Measurements from ENCODE around the gene COL5A2. TPM values are rescaled to one million over a fixed set of nuclear protein-coding genes. Genes with fewer than 3 reads are reported as not detected.

Gene COL5A2
- total RNA-seq, 4 donors from 2014 or later = 34.7 to 60.4 (median 51.4) TPM

DNA sequence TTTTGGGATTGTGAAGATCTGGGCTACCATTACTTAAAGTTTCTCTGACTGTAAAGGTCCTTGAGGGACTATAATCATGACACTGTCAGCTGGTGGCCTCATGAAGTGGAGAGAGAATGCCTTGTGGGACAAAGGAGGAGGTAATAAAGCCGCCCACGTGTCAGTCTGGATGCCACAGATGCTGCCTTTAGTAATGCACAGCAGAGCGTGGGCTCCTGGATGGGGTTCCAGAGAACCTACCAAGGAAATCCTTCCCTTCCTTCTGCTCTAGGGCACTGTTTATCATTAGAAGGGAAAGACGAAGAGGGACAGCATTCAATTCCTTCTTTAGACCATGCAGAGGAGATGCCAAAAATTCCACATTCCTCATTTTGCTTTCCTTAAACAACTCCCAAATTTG is 63.5 kb downstream of the COL5A2 start:
- no peaks in the 10 kb centered on the region for H3K9me3 ChIP-seq
- 52 to 56% methylated on average over 4 of the region's 4 CpGs for WGBS, 2 donors
- no peaks in the 10 kb centered on the region for H3K36me3 ChIP-seq
- TF ChIP-seq, protein P1, sequence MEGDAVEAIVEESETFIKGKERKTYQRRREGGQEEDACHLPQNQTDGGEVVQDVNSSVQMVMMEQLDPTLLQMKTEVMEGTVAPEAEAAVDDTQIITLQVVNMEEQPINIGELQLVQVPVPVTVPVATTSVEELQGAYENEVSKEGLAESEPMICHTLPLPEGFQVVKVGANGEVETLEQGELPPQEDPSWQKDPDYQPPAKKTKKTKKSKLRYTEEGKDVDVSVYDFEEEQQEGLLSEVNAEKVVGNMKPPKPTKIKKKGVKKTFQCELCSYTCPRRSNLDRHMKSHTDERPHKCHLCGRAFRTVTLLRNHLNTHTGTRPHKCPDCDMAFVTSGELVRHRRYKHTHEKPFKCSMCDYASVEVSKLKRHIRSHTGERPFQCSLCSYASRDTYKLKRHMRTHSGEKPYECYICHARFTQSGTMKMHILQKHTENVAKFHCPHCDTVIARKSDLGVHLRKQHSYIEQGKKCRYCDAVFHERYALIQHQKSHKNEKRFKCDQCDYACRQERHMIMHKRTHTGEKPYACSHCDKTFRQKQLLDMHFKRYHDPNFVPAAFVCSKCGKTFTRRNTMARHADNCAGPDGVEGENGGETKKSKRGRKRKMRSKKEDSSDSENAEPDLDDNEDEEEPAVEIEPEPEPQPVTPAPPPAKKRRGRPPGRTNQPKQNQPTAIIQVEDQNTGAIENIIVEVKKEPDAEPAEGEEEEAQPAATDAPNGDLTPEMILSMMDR (IDR thresholded peaks at IDR 0.05) = no peak
- TF ChIP-seq EP300 (IDR thresholded peaks at IDR 0.05) (no peak), POLR2A (IDR thresholded peaks at IDR 0.05) (no peak)
- H3K27ac ChIP-seq = peak overlapping the region in 2 of 4 donors; percentile 26 to 50
- H3K4me1 ChIP-seq = peaks cover 0 to 58% (median 16%) of the 10 kb centered on the region in 4 donors
- H3K4me3 ChIP-seq = no peak overlapping the region
- no peak for DNase-seq (ENCODE audit: low spot score in 2 of 2)
- H3K27me3 ChIP-seq = no peaks in the 10 kb centered on the region

DNA sequence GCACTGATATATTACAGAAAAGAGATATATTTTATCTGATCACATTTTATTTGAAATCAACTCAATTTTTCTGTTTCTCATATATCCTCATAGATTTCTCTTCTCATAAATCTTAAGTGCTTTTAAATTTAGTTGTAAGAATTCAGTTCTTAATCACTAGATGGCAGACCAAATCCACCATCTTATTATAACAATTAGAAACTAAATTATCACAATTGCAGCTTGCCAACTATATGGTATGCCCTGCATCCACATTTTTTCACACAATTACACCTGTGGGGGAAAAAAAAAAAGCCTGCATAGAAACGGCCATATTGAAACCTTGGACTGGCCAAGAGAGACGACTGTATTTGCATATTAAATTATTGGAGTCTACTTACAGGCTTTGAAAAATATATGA is 64.4 kb downstream of the COL5A2 start:
- Histone ChIP-seq H3K27ac (no peak overlapping the region), H3K4me3 (no peak overlapping the region)

DNA sequence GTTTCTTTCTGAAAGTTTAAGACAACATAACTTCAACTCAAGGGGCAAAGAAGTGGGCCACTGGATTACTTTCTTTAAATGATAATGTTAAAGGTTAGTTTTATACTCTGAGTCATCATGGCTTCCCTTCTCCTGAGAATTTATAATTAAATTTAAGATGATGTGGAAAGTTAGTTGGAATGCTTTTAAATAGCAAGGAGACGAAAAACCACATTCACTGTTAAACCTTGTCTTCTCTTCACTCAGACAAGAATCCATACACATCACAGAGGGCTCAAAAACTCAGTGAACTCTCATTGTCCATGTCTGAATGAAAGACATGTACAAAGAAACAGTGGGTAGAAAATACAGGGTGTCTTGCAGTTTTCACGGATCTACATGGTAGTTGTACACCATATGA is 65.6 kb downstream of the COL5A2 start:
- WGBS, 2 donors = 36 to 38% methylated on average over 2 of the region's 2 CpGs
- H3K9me3 ChIP-seq = no peaks in the 10 kb centered on the region
- H3K4me1 ChIP-seq = peaks cover 0 to 48% (median 12%) of the 10 kb centered on the region in 4 donors
- H3K36me3 ChIP-seq = peaks cover 0 to 3% (median 0%) of the 10 kb centered on the region in 3 donors
- DNase-seq (ENCODE audit: low spot score in 2 of 2) = no peak
- H3K27ac ChIP-seq = no peak overlapping the region
- no peak for TF ChIP-seq EP300 (IDR thresholded peaks at IDR 0.05)
- no peak for TF ChIP-seq POLR2A (IDR thresholded peaks at IDR 0.05)
- TF ChIP-seq, protein P1 (IDR thresholded peaks at IDR 0.05) = no peak
- H3K4me3 ChIP-seq = no peak overlapping the region
- H3K27me3 ChIP-seq = no peaks in the 10 kb centered on the region

More for the DNA sequence above, 64.4 kb downstream of the COL5A2 start:
- no peaks in the 10 kb centered on the region for H3K27me3 ChIP-seq
- WGBS, 2 donors = 27 to 31% methylated on average over 2 of the region's 2 CpGs
- H3K9me3 ChIP-seq = no peaks in the 10 kb centered on the region
- H3K4me1 ChIP-seq = peaks cover 0 to 53% (median 16%) of the 10 kb centered on the region in 4 donors
- DNase-seq (ENCODE audit: low spot score in 2 of 2) = no peak
- H3K36me3 ChIP-seq = no peaks in the 10 kb centered on the region
- TF ChIP-seq POLR2A (IDR thresholded peaks at IDR 0.05) = no peak
- TF ChIP-seq, protein P1 (IDR thresholded peaks at IDR 0.05) = peak in 4 of 5 experiments; percentile 19 to 51 (median 26)

DNA sequence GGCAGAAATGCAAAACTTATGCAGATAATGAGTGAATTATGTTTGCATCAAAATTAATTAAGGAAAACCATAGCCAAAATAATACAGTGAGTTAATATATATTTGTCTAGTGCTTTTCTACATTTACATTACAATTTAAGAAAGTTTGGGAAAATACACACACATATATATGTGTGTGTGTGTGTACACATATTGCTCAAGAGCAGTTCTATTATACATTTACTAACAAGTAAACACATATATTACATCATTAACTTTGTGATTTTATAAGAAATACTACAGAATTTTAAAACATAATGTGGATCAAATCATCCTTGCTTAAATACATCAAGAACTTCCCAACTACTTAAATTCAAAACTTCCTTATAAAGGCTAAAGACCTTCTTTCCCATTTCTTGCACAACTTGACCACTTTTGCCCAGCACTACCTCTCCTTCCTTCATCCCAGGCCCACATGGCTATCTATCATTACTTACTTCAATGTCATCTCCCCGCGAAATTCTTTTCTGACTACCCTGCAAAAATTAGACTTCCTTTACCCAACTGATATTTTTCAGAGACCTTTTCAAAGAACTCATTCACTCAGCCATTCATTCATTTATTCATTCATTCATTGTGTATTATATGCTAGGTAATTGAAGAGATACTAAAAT is 68.4 kb downstream of the COL5A2 start:
- no peak for DNase-seq (ENCODE audit: low spot score in 2 of 2)
- Histone ChIP-seq H3K4me1 (peaks cover 0 to 31% (median 5%) of the 10 kb centered on the region in 4 donors), H3K27ac (no peak overlapping the region), H3K36me3 (peaks cover 0 to 6% (median 0%) of the 10 kb centered on the region in 3 donors), H3K9me3 (no peaks in the 10 kb centered on the region), H3K27me3 (no peaks in the 10 kb centered on the region), H3K4me3 (no peak overlapping the region)
- 79 to 85% methylated on average over 2 of the region's 2 CpGs for WGBS, 2 donors
- TF ChIP-seq POLR2A (IDR thresholded peaks at IDR 0.05) (no peak), EP300 (IDR thresholded peaks at IDR 0.05) (no peak)
- TF ChIP-seq, protein P1 (IDR thresholded peaks at IDR 0.05) = no peak

DNA sequence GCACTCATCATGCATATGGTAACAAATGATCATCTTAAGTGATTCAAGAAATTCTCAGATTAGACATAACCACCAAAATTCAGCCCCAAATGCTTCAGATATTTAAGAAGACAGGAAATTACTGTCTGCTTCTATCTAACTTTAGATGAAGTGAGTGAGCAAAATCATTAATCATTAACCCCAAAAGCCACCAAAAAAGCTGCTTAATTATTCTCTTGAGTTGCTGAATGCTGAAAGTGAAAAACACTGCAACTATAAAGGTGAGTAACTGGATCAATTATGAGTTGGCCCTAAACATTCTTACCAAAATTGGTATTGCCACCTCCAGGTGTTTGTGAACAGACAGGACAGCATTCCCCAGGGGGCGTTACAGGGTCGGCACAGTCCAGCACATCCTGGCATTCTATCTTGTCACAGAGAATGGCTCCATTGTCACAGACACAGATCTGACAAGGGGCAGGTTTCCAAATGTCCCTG is 69.6 kb downstream of the COL5A2 start:
- no peak overlapping the region for H3K4me3 ChIP-seq
- TF ChIP-seq EP300 (IDR thresholded peaks at IDR 0.05) (no peak), POLR2A (IDR thresholded peaks at IDR 0.05) (no peak)
- TF ChIP-seq, protein P1 (IDR thresholded peaks at IDR 0.05) = no peak
- no peak overlapping the region for H3K27ac ChIP-seq
- 47 to 61% methylated on average over 2 of the region's 2 CpGs for WGBS, 2 donors
- H3K4me1 ChIP-seq = peaks cover 0 to 26% (median 2%) of the 10 kb centered on the region in 4 donors
- H3K36me3 ChIP-seq = peaks cover 0 to 6% (median 0%) of the 10 kb centered on the region in 3 donors
- no peaks in the 10 kb centered on the region for H3K27me3 ChIP-seq
- DNase-seq (ENCODE audit: low spot score in 2 of 2) = no peak
- H3K9me3 ChIP-seq = no peaks in the 10 kb centered on the region
